GM12878 (cell line): ENCODE results near the gene LCT.

Experiments used
- CBX3 ChIP-seq: fragments of 200-600 bp; sonication (generic); IDR thresholded peaks from 2 replicates; pipeline ENCODE4 v1.6.1; 2016; ENCODE audit warnings: low read depth, borderline replicate concordance
- EZH2 ChIP-seq: IDR thresholded peaks from 2 replicates; pipeline ENCODE4 v1.6.1; 2012; ENCODE audit warnings: low read depth, mild to moderate bottlenecking, control low read depth, inconsistent platforms, low read length, borderline replicate concordance; ENCODE audit not compliant: control insufficient read depth
- FOXM1 ChIP-seq: IDR thresholded peaks from 2 replicates; pipeline ENCODE4 v1.6.1; 2012; ENCODE audit warnings: low read depth, mild to moderate bottlenecking, inconsistent platforms, low read length, moderate library complexity
- LARP7 ChIP-seq: fragments of 450-650 bp; IDR thresholded peaks from 2 replicates; pipeline ENCODE4 v1.6.1; 2017; ENCODE audit warnings: mild to moderate bottlenecking
- MTA3 ChIP-seq: IDR thresholded peaks from 2 replicates; pipeline ENCODE4 v1.6.1; 2012; ENCODE audit warnings: low read length, inconsistent platforms, borderline replicate concordance
- POLR2A ChIP-seq: IDR thresholded peaks from 2 replicates; pipeline ENCODE4 v1.6.1; 2011; ENCODE audit warnings: low read depth, mild to moderate bottlenecking, low read length
- POLR2AphosphoS5 ChIP-seq: IDR thresholded peaks from 2 replicates; pipeline ENCODE4 v1.6.1; 2011; ENCODE audit warnings: mild to moderate bottlenecking, low read length, inconsistent platforms
- TAF1 ChIP-seq: IDR thresholded peaks from 2 replicates; pipeline ENCODE4 v1.6.1; 2011; ENCODE audit warnings: mild to moderate bottlenecking, low read depth, low read length, borderline replicate concordance
- TCF12 ChIP-seq: IDR thresholded peaks from 2 replicates; pipeline ENCODE4 v1.6.1; 2011; ENCODE audit warnings: low read depth, mild to moderate bottlenecking, low read length
- ZNF384 ChIP-seq: IDR thresholded peaks from 2 replicates; pipeline ENCODE4 v1.6.1; 2012; ENCODE audit warnings: low read depth, mild to moderate bottlenecking, low read length, improper control_type of control experiment, borderline replicate concordance
- TF ChIP-seq, protein P1 (sequence below), 3 experiments: IDR thresholded peaks in 2 of 3; conservative IDR thresholded peaks in 1 of 3; 2 replicates each; pipeline ENCODE4 v1.5.1; 2011; ENCODE audit warnings: low read depth in 3 of 3, low read length in 3 of 3, mild to moderate bottlenecking in 3 of 3, control low read depth in 2 of 3, moderate library complexity in 2 of 3, inconsistent platforms in 1 of 3, mixed read lengths in 1 of 3; ENCODE audit not compliant: control insufficient read depth in 2 of 3, insufficient read depth in 1 of 3; ENCODE audit errors: extremely low read depth in 1 of 3
- TF ChIP-seq, protein P2 (sequence below): fragments of 450-650 bp; IDR thresholded peaks from 2 replicates; pipeline ENCODE4 v1.6.1; 2017; ENCODE audit warnings: mild to moderate bottlenecking
- TF ChIP-seq, protein P3 (sequence below): IDR thresholded peaks from 2 replicates; pipeline ENCODE4 v1.6.1; 2011; ENCODE audit warnings: borderline replicate concordance, low read depth, mild to moderate bottlenecking, moderate library complexity, low read length; ENCODE audit not compliant: insufficient read depth, poor library complexity, severe bottlenecking

DNA sequence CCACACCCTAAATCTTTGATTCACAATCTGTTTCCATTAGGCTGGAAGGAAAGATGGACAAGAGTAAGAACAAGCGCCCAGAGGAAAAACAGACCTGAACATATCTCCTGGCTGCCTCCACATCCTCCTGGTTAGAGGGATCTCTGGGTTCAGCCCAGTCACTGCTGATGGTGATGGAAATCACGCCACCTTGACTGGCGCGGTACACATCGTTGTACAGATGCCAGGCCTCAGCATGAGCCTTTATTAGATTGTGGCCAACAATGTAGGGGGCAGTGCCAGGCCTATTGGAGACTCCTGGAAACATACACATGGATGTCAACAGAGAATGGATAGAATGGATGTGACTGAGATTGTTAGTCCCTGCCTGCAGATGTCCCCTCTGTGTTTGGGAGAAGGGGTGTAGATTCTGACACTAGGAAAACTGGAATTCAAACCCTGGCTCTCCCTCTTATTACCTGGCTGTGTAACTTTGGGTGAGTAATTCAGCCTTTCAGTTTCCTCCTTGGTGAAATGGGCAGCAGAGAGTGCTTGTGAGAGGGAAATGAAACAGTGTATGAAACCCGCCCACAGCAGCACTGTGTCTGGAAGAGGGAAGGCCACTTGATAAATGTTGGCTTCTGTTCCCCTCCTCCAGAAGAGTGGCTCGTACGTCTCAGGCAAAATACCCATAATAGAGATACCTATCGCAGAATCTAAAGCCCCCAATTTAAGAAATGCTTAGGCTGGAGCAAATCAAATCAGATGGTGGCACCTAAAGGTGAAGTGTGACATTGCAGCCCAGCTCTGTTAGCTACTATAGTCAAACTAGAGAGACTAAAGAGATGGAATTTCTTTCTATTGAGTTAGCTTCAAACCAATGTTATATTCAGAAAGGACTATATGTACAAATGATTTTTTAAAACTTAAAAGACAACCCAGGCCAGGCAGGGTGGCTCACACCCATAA, 36.2 kb downstream of the LCT start:
- no peak for TF ChIP-seq POLR2A
- no peak for TF ChIP-seq CBX3
- no peak for TF ChIP-seq ZNF384
- TF ChIP-seq, protein P1, sequence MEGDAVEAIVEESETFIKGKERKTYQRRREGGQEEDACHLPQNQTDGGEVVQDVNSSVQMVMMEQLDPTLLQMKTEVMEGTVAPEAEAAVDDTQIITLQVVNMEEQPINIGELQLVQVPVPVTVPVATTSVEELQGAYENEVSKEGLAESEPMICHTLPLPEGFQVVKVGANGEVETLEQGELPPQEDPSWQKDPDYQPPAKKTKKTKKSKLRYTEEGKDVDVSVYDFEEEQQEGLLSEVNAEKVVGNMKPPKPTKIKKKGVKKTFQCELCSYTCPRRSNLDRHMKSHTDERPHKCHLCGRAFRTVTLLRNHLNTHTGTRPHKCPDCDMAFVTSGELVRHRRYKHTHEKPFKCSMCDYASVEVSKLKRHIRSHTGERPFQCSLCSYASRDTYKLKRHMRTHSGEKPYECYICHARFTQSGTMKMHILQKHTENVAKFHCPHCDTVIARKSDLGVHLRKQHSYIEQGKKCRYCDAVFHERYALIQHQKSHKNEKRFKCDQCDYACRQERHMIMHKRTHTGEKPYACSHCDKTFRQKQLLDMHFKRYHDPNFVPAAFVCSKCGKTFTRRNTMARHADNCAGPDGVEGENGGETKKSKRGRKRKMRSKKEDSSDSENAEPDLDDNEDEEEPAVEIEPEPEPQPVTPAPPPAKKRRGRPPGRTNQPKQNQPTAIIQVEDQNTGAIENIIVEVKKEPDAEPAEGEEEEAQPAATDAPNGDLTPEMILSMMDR (IDR thresholded peaks at IDR 0.05 in 2 of 3, conservative IDR thresholded peaks at IDR 0.05 in 1 of 3; ENCODE audit: control insufficient read depth in 2 of 3, extremely low read depth in 1 of 3, insufficient read depth in 1 of 3, low read depth in 3 of 3, low read length in 3 of 3), result no peak
- no peak for TF ChIP-seq LARP7
- no peak for TF ChIP-seq MTA3
- TF ChIP-seq, protein P2, sequence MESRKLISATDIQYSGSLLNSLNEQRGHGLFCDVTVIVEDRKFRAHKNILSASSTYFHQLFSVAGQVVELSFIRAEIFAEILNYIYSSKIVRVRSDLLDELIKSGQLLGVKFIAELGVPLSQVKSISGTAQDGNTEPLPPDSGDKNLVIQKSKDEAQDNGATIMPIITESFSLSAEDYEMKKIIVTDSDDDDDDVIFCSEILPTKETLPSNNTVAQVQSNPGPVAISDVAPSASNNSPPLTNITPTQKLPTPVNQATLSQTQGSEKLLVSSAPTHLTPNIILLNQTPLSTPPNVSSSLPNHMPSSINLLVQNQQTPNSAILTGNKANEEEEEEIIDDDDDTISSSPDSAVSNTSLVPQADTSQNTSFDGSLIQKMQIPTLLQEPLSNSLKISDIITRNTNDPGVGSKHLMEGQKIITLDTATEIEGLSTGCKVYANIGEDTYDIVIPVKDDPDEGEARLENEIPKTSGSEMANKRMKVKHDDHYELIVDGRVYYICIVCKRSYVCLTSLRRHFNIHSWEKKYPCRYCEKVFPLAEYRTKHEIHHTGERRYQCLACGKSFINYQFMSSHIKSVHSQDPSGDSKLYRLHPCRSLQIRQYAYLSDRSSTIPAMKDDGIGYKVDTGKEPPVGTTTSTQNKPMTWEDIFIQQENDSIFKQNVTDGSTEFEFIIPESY, result no peak
- no peak for TF ChIP-seq EZH2
- TF ChIP-seq POLR2AphosphoS5, result no peak
- TF ChIP-seq TAF1, result no peak
- TF ChIP-seq, protein P3, sequence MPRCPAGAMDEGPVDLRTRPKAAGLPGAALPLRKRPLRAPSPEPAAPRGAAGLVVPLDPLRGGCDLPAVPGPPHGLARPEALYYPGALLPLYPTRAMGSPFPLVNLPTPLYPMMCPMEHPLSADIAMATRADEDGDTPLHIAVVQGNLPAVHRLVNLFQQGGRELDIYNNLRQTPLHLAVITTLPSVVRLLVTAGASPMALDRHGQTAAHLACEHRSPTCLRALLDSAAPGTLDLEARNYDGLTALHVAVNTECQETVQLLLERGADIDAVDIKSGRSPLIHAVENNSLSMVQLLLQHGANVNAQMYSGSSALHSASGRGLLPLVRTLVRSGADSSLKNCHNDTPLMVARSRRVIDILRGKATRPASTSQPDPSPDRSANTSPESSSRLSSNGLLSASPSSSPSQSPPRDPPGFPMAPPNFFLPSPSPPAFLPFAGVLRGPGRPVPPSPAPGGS, result no peak
- TF ChIP-seq TCF12, result no peak
- TF ChIP-seq FOXM1, result no peak
